ENCODE data around the gene RASL10B.

The RASL10B gene

GRCh38 chr17:35723735-35724134 is 7.7 kb upstream of the RASL10B start:
- no peak for DNase-seq

GRCh38 chr17:35725058-35725457 is 6.4 kb upstream of the RASL10B start:
- DNase-seq = no peak

GRCh38 chr17:35725802-35726126 is 5.7 kb upstream of the RASL10B start:
- no peak for DNase-seq

- peak; percentile 96 for DNase-seq
Observed at GRCh38 chr17:35726127-35726952, 5.1 kb upstream of the RASL10B start.

- DNase-seq = peak; percentile 8
Observed at GRCh38 chr17:35726953-35727460, 4.4 kb upstream of the RASL10B start.

- DNase-seq = no peak
Observed at GRCh38 chr17:35727635-35728034, 3.8 kb upstream of the RASL10B start.

- DNase-seq = no peak
Observed at GRCh38 chr17:35728551-35728950, 2.9 kb upstream of the RASL10B start.

GRCh38 chr17:35729405-35729833 is 2.0 kb upstream of the RASL10B start:
- peak; percentile 50 for DNase-seq

- peak; percentile 52 for DNase-seq
Observed at GRCh38 chr17:35730400-35731005, 936 bp upstream of the RASL10B start.

GRCh38 chr17:35731917-35732805 is 722 bp downstream of the RASL10B start:
- DNase-seq = no peak

- DNase-seq = no peak
Observed at GRCh38 chr17:35732806-35733136, 1.3 kb downstream of the RASL10B start.

GRCh38 chr17:35733366-35733765 is 1.9 kb downstream of the RASL10B start:
- no peak for DNase-seq

- no peak for DNase-seq
Observed at GRCh38 chr17:35734396-35734795, 3.0 kb downstream of the RASL10B start.

GRCh38 chr17:35735036-35735805 is 3.8 kb downstream of the RASL10B start:
- DNase-seq = no peak

GRCh38 chr17:35736236-35736635 is 4.8 kb downstream of the RASL10B start:
- DNase-seq = no peak

GRCh38 chr17:35738519-35739133 is 7.2 kb downstream of the RASL10B start:
- no peak for DNase-seq

GRCh38 chr17:35740216-35740615 is 8.8 kb downstream of the RASL10B start:
- DNase-seq = no peak

- DNase-seq = peak; percentile 15
Observed at GRCh38 chr17:35740997-35741931, 9.8 kb downstream of the RASL10B start.

- DNase-seq = no peak
Observed at GRCh38 chr17:35742496-35742895, 11.1 kb downstream of the RASL10B start.

GRCh38 chr17:35742896-35743477 is 11.5 kb downstream of the RASL10B start:
- DNase-seq = no peak
